Osteoblast (primary cell): ENCODE results near the gene ITPKC. TPM values are rescaled to one million over a fixed set of nuclear protein-coding genes. Genes with fewer than 3 reads are reported as not detected.
A peak's percentile ranks its signal among the peaks of the same experiment; 100 is the strongest.

ENCODE experiments used
- DNase-seq: peaks from one replicate; pipeline ENCODE4 v3.0.0; 2011; ENCODE audit warnings: low spot score, mixed read lengths; ENCODE audit not compliant: insufficient read length; ENCODE audit errors: missing footprints
- H2AFZ ChIP-seq: 2 replicates; pipeline ENCODE4 v1.6.0; 2011; ENCODE audit warnings: mild to moderate bottlenecking, low read length
- H3K27ac ChIP-seq: 2 replicates; pipeline ENCODE4 v1.5.1; 2011; ENCODE audit warnings: mild to moderate bottlenecking, low read depth, low read length, moderate library complexity
- H3K27me3 ChIP-seq: 2 replicates; pipeline ENCODE4 v1.6.0; 2012; ENCODE audit warnings: mild to moderate bottlenecking, control low read depth, inconsistent platforms, low read length, moderate library complexity; ENCODE audit not compliant: insufficient read depth
- H3K36me3 ChIP-seq: 2 replicates; pipeline ENCODE4 v1.5.1; 2011; ENCODE audit warnings: mild to moderate bottlenecking, low read length, control low read depth, moderate library complexity; ENCODE audit not compliant: insufficient read depth
- H3K4me1 ChIP-seq: 2 replicates; pipeline ENCODE4 v1.5.1; 2011; ENCODE audit warnings: mild to moderate bottlenecking, low read length, control low read depth, moderate library complexity; ENCODE audit not compliant: insufficient read depth
- H3K4me2 ChIP-seq: 2 replicates; pipeline ENCODE4 v1.6.0; 2011; ENCODE audit warnings: mild to moderate bottlenecking, low read length; ENCODE audit not compliant: insufficient read depth
- H3K4me3 ChIP-seq: fragments of 200-600 bp; sonication (generic); 3 replicates; pipeline ENCODE4 v1.5.1; 2012; ENCODE audit warnings: mild to moderate bottlenecking, low read length, inconsistent platforms; ENCODE audit not compliant: insufficient read depth
- H3K79me2 ChIP-seq: 2 replicates; pipeline ENCODE4 v1.6.0; 2012; ENCODE audit warnings: mild to moderate bottlenecking, low read length, control low read depth, inconsistent platforms; ENCODE audit not compliant: insufficient read depth
- H3K9me3 ChIP-seq: 2 replicates; pipeline ENCODE4 v1.5.1; 2011; ENCODE audit warnings: low read depth, low read length, control low read depth
- H4K20me1 ChIP-seq: 2 replicates; pipeline ENCODE4 v1.6.0; 2012; ENCODE audit warnings: mild to moderate bottlenecking, low read length, control low read depth; ENCODE audit not compliant: insufficient read depth
- total RNA-seq: library from RNA; depleted of rRNA; stranded (reverse); fragments of >200 nt; gene quantifications from 2 replicates; pipeline ENCODE4 v1.2.3, GENCODE V29; 2012
- TF ChIP-seq, protein P1 (sequence below): IDR thresholded peaks from 2 replicates; pipeline ENCODE4 v1.5.1; 2011; ENCODE audit warnings: mild to moderate bottlenecking, low read depth, low read length, moderate library complexity; ENCODE audit errors: extremely low read depth

The ITPKC gene
- total RNA-seq, 1 donor: 9.8 TPM

DNA sequence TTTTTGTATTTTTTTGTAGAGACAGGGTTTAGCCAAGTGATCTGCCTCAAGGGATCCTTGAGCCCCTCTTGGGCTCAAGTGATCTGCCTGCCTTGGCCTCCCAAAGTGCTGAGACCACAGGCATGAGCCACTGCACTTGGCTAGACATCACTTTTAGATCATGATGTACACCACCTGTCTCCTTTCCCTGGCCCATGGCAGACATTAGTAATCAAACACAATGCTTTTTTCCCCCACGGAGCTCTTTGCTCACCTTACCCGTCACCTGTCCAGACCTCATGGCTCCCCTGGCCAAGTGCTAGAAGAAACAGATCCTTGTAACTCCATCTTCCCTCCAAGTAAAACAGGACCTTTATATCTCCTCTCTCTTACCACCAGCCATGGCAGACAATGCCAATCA lies 44.9 kb upstream of the ITPKC start:
- peaks cover 90% of the 10 kb centered on the region for H3K36me3 ChIP-seq
- H3K9me3 ChIP-seq: no peaks in the 10 kb centered on the region
- no peak overlapping the region for H3K4me2 ChIP-seq
- H3K4me1 ChIP-seq: no peaks in the 10 kb centered on the region
- H3K27ac ChIP-seq: no peak overlapping the region
- TF ChIP-seq, protein P1, sequence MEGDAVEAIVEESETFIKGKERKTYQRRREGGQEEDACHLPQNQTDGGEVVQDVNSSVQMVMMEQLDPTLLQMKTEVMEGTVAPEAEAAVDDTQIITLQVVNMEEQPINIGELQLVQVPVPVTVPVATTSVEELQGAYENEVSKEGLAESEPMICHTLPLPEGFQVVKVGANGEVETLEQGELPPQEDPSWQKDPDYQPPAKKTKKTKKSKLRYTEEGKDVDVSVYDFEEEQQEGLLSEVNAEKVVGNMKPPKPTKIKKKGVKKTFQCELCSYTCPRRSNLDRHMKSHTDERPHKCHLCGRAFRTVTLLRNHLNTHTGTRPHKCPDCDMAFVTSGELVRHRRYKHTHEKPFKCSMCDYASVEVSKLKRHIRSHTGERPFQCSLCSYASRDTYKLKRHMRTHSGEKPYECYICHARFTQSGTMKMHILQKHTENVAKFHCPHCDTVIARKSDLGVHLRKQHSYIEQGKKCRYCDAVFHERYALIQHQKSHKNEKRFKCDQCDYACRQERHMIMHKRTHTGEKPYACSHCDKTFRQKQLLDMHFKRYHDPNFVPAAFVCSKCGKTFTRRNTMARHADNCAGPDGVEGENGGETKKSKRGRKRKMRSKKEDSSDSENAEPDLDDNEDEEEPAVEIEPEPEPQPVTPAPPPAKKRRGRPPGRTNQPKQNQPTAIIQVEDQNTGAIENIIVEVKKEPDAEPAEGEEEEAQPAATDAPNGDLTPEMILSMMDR: no peak
- H2AFZ ChIP-seq: no peak overlapping the region
- DNase-seq: peak; percentile 21
- H3K4me3 ChIP-seq: no peak overlapping the region
- H3K79me2 ChIP-seq: no peaks in the 10 kb centered on the region
- peaks cover 24% of the 10 kb centered on the region for H4K20me1 ChIP-seq
- H3K27me3 ChIP-seq: no peaks in the 10 kb centered on the region

- no peaks in the 10 kb centered on the region for H3K9me3 ChIP-seq
- DNase-seq: peak; percentile 66
- no peaks in the 10 kb centered on the region for H3K79me2 ChIP-seq
- TF ChIP-seq, protein P1: no peak
- H3K27me3 ChIP-seq: no peaks in the 10 kb centered on the region
- no peak overlapping the region for H3K27ac ChIP-seq
- H3K4me2 ChIP-seq: no peak overlapping the region
- no peak overlapping the region for H3K4me3 ChIP-seq
- H2AFZ ChIP-seq: no peak overlapping the region
- H3K36me3 ChIP-seq: peaks cover 94% of the 10 kb centered on the region
- H4K20me1 ChIP-seq: peaks cover 24% of the 10 kb centered on the region
- no peaks in the 10 kb centered on the region for H3K4me1 ChIP-seq
These were observed 44.2 kb upstream of the ITPKC start for GRCh38 chr19:40672573-40673299.

DNA sequence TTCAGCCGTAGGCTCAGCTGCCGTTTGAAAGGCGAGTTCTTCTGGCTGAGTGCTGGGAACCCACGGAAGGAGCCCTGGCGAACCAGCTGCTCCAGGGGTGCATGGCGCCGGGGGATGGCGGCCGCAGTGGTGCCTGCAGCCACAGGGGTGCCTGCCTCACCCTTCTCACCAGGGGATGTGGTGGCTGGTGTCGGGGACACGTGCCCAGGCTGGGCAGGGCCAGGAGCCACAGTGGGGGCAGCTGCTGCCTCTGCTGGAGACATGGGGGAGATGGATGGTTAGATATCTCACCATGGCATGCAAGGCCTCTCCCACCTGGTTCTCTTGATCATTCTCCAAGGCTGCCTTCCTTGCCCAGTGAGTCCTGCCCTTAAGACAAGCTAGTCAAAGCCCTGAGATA lies 43.5 kb upstream of the ITPKC start:
- Histone ChIP-seq H3K27me3 (no peaks in the 10 kb centered on the region), H2AFZ (no peak overlapping the region), H3K36me3 (peaks cover 97% of the 10 kb centered on the region), H3K4me3 (no peak overlapping the region), H3K4me2 (no peak overlapping the region), H3K79me2 (no peaks in the 10 kb centered on the region), H3K4me1 (no peaks in the 10 kb centered on the region), H3K27ac (no peak overlapping the region), H4K20me1 (peaks cover 24% of the 10 kb centered on the region), H3K9me3 (no peaks in the 10 kb centered on the region)
- peak; percentile 55 for DNase-seq
- TF ChIP-seq, protein P1: no peak

DNA sequence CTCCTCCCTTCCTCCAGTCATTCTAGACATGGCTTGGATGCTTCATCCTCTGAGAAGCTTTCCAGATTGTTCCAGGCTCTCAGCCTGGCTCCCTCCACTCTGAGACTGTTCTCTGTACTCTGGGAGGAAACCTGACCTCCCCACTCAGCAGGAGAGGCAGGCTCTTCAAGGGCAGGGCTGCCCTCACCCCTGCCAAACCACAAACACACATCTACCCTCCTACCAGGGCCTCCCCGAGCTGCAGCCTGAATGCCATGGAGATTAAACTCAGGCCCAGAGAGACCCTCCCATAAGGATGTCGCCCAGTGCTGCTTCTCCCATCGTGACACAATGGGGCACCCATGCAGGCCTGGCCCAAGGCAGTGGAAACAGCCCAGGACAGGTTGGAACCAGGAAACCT lies 42.6 kb upstream of the ITPKC start:
- DNase-seq: peak; percentile 89
- H3K79me2 ChIP-seq: no peaks in the 10 kb centered on the region
- H3K36me3 ChIP-seq: peaks cover 97% of the 10 kb centered on the region
- H3K9me3 ChIP-seq: no peaks in the 10 kb centered on the region
- no peaks in the 10 kb centered on the region for H3K27me3 ChIP-seq
- H2AFZ ChIP-seq: no peak overlapping the region
- H4K20me1 ChIP-seq: peaks cover 24% of the 10 kb centered on the region
- no peak overlapping the region for H3K27ac ChIP-seq
- TF ChIP-seq, protein P1: no peak
- H3K4me1 ChIP-seq: no peaks in the 10 kb centered on the region
- no peak overlapping the region for H3K4me2 ChIP-seq
- no peak overlapping the region for H3K4me3 ChIP-seq
